Panc1 (cell line): ENCODE results near the gene CNTLN. TPM values are rescaled to one million over a fixed set of nuclear protein-coding genes. Genes with fewer than 3 reads are reported as not detected.

Source experiments
- ATAC-seq: fragments of 200-7000 bp; cut with Tn5 transposase; 2 replicates; pipeline ENCODE4 v1.9.1; 2020; ENCODE audit warnings: mild to moderate bottlenecking, moderate library complexity
- BruUV-seq: library from RNA; stranded (reverse); fragments of 400-500 nt; replicated peaks from 2 replicates; lab custom pipeline; 2021; lab: Mats Ljungman, UMichigan
- CTCF ChIA-PET: fragments of 300-600 bp; sonication (Branson Sonifier 250); formaldehyde crosslinking; loops from one replicate; lab custom pipeline; 2022; ENCODE audit warnings: antibody characterized with exemption; lab: Charles Lee
- POLR2A ChIA-PET: fragments of 300-600 bp; sonication (Branson Sonifier 250); formaldehyde crosslinking; loops from one replicate; lab custom pipeline; 2022; ENCODE audit warnings: antibody characterized with exemption; lab: Charles Lee
- DNase-seq: peaks from one replicate; pipeline ENCODE4 v3.0.0-alpha.2; 2010; ENCODE audit warnings: low read depth, low spot score
- H3K27ac ChIP-seq: 2 replicates; pipeline ENCODE4 v1.5.1; 2011; ENCODE audit warnings: mild to moderate bottlenecking, low read length, inconsistent platforms
- H3K27me3 ChIP-seq: fragments of 200-500 bp; sonication (Bioruptor generic); 2 replicates; pipeline ENCODE4 v1.6.0; 2014; ENCODE audit warnings: low read length, inconsistent platforms; ENCODE audit not compliant: control insufficient read depth, insufficient read depth
- H3K36me3 ChIP-seq: fragments of 200-500 bp; sonication (Bioruptor generic); 2 replicates; pipeline ENCODE4 v1.5.1; 2014; ENCODE audit warnings: inconsistent platforms, mild to moderate bottlenecking, low read length, moderate library complexity; ENCODE audit not compliant: control insufficient read depth, insufficient read depth
- H3K4me1 ChIP-seq: 2 replicates; pipeline ENCODE4 v1.5.1; 2011; ENCODE audit warnings: inconsistent platforms, mild to moderate bottlenecking, low read length, moderate library complexity; ENCODE audit not compliant: control insufficient read depth, insufficient read depth
- H3K4me3 ChIP-seq, 2 experiments: 2 replicates each; pipeline ENCODE4 v1.5.1; 2011 to 2012; ENCODE audit warnings: low read depth in 2 of 2, low read length in 2 of 2, mild to moderate bottlenecking in 2 of 2, inconsistent platforms in 1 of 2, moderate library complexity in 1 of 2
- H3K9me3 ChIP-seq: fragments of 200-500 bp; sonication (Bioruptor generic); 2 replicates; pipeline ENCODE4 v1.5.1; 2014; ENCODE audit warnings: low read depth, mild to moderate bottlenecking, inconsistent platforms, low read length, moderate library complexity; ENCODE audit not compliant: control insufficient read depth, insufficient read depth
- CTCF ChIP-seq: fragments of 450-650 bp; IDR thresholded peaks from 2 replicates; pipeline ENCODE4 v1.5.1; 2017; ENCODE audit warnings: mild to moderate bottlenecking
- POLR2AphosphoS5 ChIP-seq: IDR thresholded peaks from 2 replicates; pipeline ENCODE4 v1.6.1; 2012; ENCODE audit warnings: mild to moderate bottlenecking, low read depth, low read length, moderate library complexity
- REST ChIP-seq, 2 experiments: IDR thresholded peaks; 2 replicates each; pipeline ENCODE4 v1.6.1; 2011 to 2012; ENCODE audit warnings: low read depth in 2 of 2, control low read depth in 1 of 2, low read length in 1 of 2, mild to moderate bottlenecking in 1 of 2, moderate library complexity in 1 of 2; ENCODE audit not compliant: insufficient read depth in 1 of 2
- SIN3A ChIP-seq: IDR thresholded peaks from 2 replicates; pipeline ENCODE4 v1.6.1; 2012; ENCODE audit warnings: low read depth, mild to moderate bottlenecking, low read length, moderate library complexity, borderline replicate concordance; ENCODE audit not compliant: insufficient read depth
- TCF7L2 ChIP-seq: IDR thresholded peaks from 2 replicates; pipeline ENCODE4 v1.6.1; 2011; ENCODE audit warnings: mild to moderate bottlenecking, low read depth, low read length, inconsistent platforms
- in situ Hi-C: cut with HindIII; loops from 2 replicates; pipeline ENCODE4 v1.10.0; 2016; ENCODE audit warnings: low sequenced_read_pairs, low pct_unique_long_range_greater_than_20kb
- intact Hi-C: fragments of 100-400 bp; cut with micrococcal nuclease; formaldehyde crosslinking; loops from one replicate; pipeline ENCODE4 v1.10.0; 2022; ENCODE audit not compliant: unreplicated experiment
- total RNA-seq: library from RNA; stranded (reverse); gene quantifications from one replicate; pipeline ENCODE4 v1.2.1, GENCODE V29; 2021; ENCODE audit not compliant: unreplicated experiment

Gene CNTLN
- total RNA-seq, 1 experiment from 2014 or later: not detected

GRCh38 chr9:17477816-17478215 lies 343.0 kb downstream of the CNTLN start:
- Histone ChIP-seq H3K9me3 (no peaks in the 10 kb centered on the region), H3K27ac (no peak overlapping the region), H3K36me3 (no peaks in the 10 kb centered on the region), H3K27me3 (no peaks in the 10 kb centered on the region), H3K4me1 (no peaks in the 10 kb centered on the region), H3K4me3 (no peak overlapping the region)
- DNase-seq (no peak), ATAC-seq (no peak)
- TF ChIP-seq REST (IDR thresholded peaks at IDR 0.05; ENCODE audit: insufficient read depth in 1 of 2, low read depth in 2 of 2, low read length in 1 of 2) (no peak), POLR2AphosphoS5 (no peak), TCF7L2 (no peak), SIN3A (no peak), CTCF (no peak)
- POLR2A ChIA-PET: no interaction called here
- BruUV-seq: no TSS peak
- in situ Hi-C loops (no loop called here), intact Hi-C loops (no loop called here)
- CTCF ChIA-PET: no interaction called here

DNA sequence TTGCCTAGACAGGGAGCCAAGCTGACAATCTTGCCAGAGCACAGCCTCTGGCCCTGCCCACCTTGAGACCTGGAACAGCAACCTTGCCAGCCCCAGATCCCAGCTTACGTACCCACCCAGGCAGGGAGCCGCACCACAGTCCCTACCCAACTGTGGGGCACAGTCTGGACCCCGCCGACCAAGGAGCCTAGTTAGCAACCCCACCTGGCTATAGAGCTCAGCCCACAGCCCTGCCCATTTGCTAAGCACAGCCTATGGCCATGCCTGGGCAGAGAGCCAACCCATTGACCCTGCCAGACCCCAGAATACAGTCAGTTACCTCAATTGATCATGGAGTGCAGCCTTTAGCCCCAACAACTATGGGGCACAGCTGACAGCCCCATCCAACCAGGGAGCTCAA lies 346.1 kb downstream of the CNTLN start:
- in situ Hi-C loops: no loop called here
- no peak overlapping the region for H3K27ac ChIP-seq
- no peaks in the 10 kb centered on the region for H3K9me3 ChIP-seq
- H3K27me3 ChIP-seq: no peaks in the 10 kb centered on the region
- intact Hi-C loops: no loop called here
- no peaks in the 10 kb centered on the region for H3K4me1 ChIP-seq
- H3K36me3 ChIP-seq: no peaks in the 10 kb centered on the region
- ChIA-PET CTCF (no interaction called here), POLR2A (no interaction called here)
- no peak for ATAC-seq
- H3K4me3 ChIP-seq: no peak overlapping the region
- DNase-seq: no peak
- no TSS peak for BruUV-seq
- TF ChIP-seq CTCF (no peak), TCF7L2 (no peak), SIN3A (no peak), REST (IDR thresholded peaks at IDR 0.05; ENCODE audit: insufficient read depth in 1 of 2, low read depth in 2 of 2, low read length in 1 of 2) (no peak), POLR2AphosphoS5 (no peak)
